Left ventricle myocardium inferior (tissue), 1 donor: Measurements from ENCODE around the gene VSTM2B. TPM values are rescaled to one million over a fixed set of nuclear protein-coding genes. Genes with fewer than 3 reads are reported as not detected.

Source experiments
- DNase-seq: peaks from one replicate; pipeline ENCODE4 v3.0.0-alpha.2; 2020
- H3K27ac ChIP-seq: fragments of 200-600 bp; replicated peaks from 2 replicates; pipeline ENCODE4 v1.8.0; 2021
- H3K27me3 ChIP-seq: fragments of 200-600 bp; 2 replicates; pipeline ENCODE4 v1.8.0; 2021; ENCODE audit warnings: low read depth
- H3K36me3 ChIP-seq: fragments of 200-600 bp; 2 replicates; pipeline ENCODE4 v1.8.0; 2021
- H3K4me1 ChIP-seq: fragments of 200-600 bp; 2 replicates; pipeline ENCODE4 v1.8.0; 2021
- H3K4me3 ChIP-seq: fragments of 200-600 bp; 2 replicates; pipeline ENCODE4 v1.8.0; 2021; ENCODE audit warnings: mild to moderate bottlenecking, moderate library complexity
- H3K9me3 ChIP-seq: fragments of 200-600 bp; replicated peaks from 2 replicates; pipeline ENCODE4 v1.8.0; 2021
- CTCF ChIP-seq: fragments of 200-600 bp; IDR thresholded peaks from 2 replicates; pipeline ENCODE4 v1.8.0; 2021; ENCODE audit warnings: antibody characterized with exemption, mild to moderate bottlenecking, borderline replicate concordance
- intact Hi-C: fragments of 100-400 bp; cut with micrococcal nuclease; formaldehyde crosslinking; loops from one replicate; pipeline ENCODE4 v1.11.0; 2022
- long read RNA-seq: library from polyadenylated mRNA; unstranded; transcript quantifications from one replicate; pipeline ENCODE4 v2.0.0, GENCODE V29; 2021
- total RNA-seq: library from RNA; stranded (reverse); fragmentation: NEBNext Ultra II Directional; extraction: Animal tissue kit (Norgen Biotek cat#: 25700); gene quantifications from one replicate; pipeline ENCODE4 v1.2.1, GENCODE V29; 2021
- donor health status: DM: no; HTN: yes; CAD: no; lungs with severe emphysema.

Gene VSTM2B
- total RNA-seq, result not detected
- long read RNA-seq, result 0 reads

- Histone ChIP-seq H3K4me3 (peak within 1 kb of the TSS; percentile 52), H3K4me1 (peaks cover 57% of the 10 kb centered on the region), H3K27me3 (peaks cover 100% of the 10 kb centered on the region), H3K9me3 (no peaks in the 10 kb centered on the region), H3K27ac (no peak within 1 kb of the TSS), H3K36me3 (no peaks in the 10 kb centered on the region)
- TF ChIP-seq CTCF, result no peak
- intact Hi-C loops, result no loop called here
- DNase-seq, result no peak
Measured at GRCh38 chr19:29525901-29526729, at the start of gene VSTM2B. Gene VSTM2B, plus strand, starts transcription at chr19:29525994. Its CDS starts 590 bp downstream, at chr19:29526584.

- peaks cover 3% of the 10 kb centered on the region for H3K9me3 ChIP-seq
- TF ChIP-seq CTCF, result no peak
- intact Hi-C loops, result no loop called here
- no peaks in the 10 kb centered on the region for H3K36me3 ChIP-seq
- H3K4me1 ChIP-seq, result no peaks in the 10 kb centered on the region
- peaks cover 76% of the 10 kb centered on the region for H3K27me3 ChIP-seq
- DNase-seq, result no peak
- no peak overlapping the region for H3K4me3 ChIP-seq
- no peak overlapping the region for H3K27ac ChIP-seq
Measured at GRCh38 chr19:29476528-29476927, 49.3 kb upstream of the VSTM2B start.

GRCh38 chr19:29477831-29478577 lies 47.8 kb upstream of the VSTM2B start:
- DNase-seq, result no peak
- no peaks in the 10 kb centered on the region for H3K4me1 ChIP-seq
- peaks cover 3% of the 10 kb centered on the region for H3K9me3 ChIP-seq
- no peak for TF ChIP-seq CTCF
- H3K4me3 ChIP-seq, result no peak overlapping the region
- peaks cover 75% of the 10 kb centered on the region for H3K27me3 ChIP-seq
- no peak overlapping the region for H3K27ac ChIP-seq
- no peaks in the 10 kb centered on the region for H3K36me3 ChIP-seq
- intact Hi-C loops, result no loop called here

GRCh38 chr19:29478578-29479565 lies 46.9 kb upstream of the VSTM2B start:
- Histone ChIP-seq H3K4me1 (no peaks in the 10 kb centered on the region), H3K27ac (no peak overlapping the region), H3K9me3 (peaks cover 3% of the 10 kb centered on the region), H3K4me3 (no peak overlapping the region), H3K36me3 (no peaks in the 10 kb centered on the region), H3K27me3 (peaks cover 75% of the 10 kb centered on the region)
- intact Hi-C loops, result no loop called here
- no peak for DNase-seq
- TF ChIP-seq CTCF, result peak; percentile 58

GRCh38 chr19:29479941-29480340 lies 45.9 kb upstream of the VSTM2B start:
- no peak for TF ChIP-seq CTCF
- Histone ChIP-seq H3K27me3 (peaks cover 80% of the 10 kb centered on the region), H3K4me1 (no peaks in the 10 kb centered on the region), H3K4me3 (no peak overlapping the region), H3K27ac (no peak overlapping the region), H3K9me3 (peaks cover 3% of the 10 kb centered on the region), H3K36me3 (no peaks in the 10 kb centered on the region)
- DNase-seq, result no peak
- intact Hi-C loops, result no loop called here
